ENCODE data around the gene CRHR1. TPM values are rescaled to one million over a fixed set of nuclear protein-coding genes. Genes with fewer than 3 reads are reported as not detected.
"Not testable (repeated sequence)": the region's sequence is repeated elsewhere in the genome, so short reads cannot be mapped to it uniquely, and the experiment has no call there.

CRHR1 gene
- total RNA-seq, 1 donor from 2014 or later = not detected

GRCh38 chr17:45851873-45852272, 67.8 kb downstream of the CRHR1 start:
- Mint-ChIP-seq H3K4me3 (no peak overlapping the region), H3K36me3 (ENCODE audit: low read depth) (no peaks in the 10 kb centered on the region), H3K27ac (no peak overlapping the region), H3K4me1 (peaks cover 4% of the 10 kb centered on the region), H3K27me3 (peaks cover 13% of the 10 kb centered on the region), H3K9me3 (no peaks in the 10 kb centered on the region)
- no peak for DNase-seq
- intact Hi-C loops (cut with micrococcal nuclease) = no loop called here

GRCh38 chr17:45852535-45853297, 68.6 kb downstream of the CRHR1 start:
- Mint-ChIP-seq H3K27me3 (peaks cover 13% of the 10 kb centered on the region), H3K36me3 (ENCODE audit: low read depth) (no peaks in the 10 kb centered on the region), H3K4me3 (no peak overlapping the region), H3K4me1 (peaks cover 4% of the 10 kb centered on the region), H3K27ac (no peak overlapping the region), H3K9me3 (no peaks in the 10 kb centered on the region)
- intact Hi-C loops (cut with micrococcal nuclease) = no loop called here
- DNase-seq = peak; percentile 87

- Mint-ChIP-seq H3K27ac (no peak overlapping the region), H3K4me3 (no peak overlapping the region), H3K4me1 (peaks cover 4% of the 10 kb centered on the region), H3K9me3 (no peaks in the 10 kb centered on the region), H3K36me3 (ENCODE audit: low read depth) (no peaks in the 10 kb centered on the region), H3K27me3 (peaks cover 15% of the 10 kb centered on the region)
- no peak for DNase-seq
- intact Hi-C loops (cut with micrococcal nuclease) = no loop called here
These were observed 70.1 kb downstream of the CRHR1 start for GRCh38 chr17:45854209-45854608.

DNA sequence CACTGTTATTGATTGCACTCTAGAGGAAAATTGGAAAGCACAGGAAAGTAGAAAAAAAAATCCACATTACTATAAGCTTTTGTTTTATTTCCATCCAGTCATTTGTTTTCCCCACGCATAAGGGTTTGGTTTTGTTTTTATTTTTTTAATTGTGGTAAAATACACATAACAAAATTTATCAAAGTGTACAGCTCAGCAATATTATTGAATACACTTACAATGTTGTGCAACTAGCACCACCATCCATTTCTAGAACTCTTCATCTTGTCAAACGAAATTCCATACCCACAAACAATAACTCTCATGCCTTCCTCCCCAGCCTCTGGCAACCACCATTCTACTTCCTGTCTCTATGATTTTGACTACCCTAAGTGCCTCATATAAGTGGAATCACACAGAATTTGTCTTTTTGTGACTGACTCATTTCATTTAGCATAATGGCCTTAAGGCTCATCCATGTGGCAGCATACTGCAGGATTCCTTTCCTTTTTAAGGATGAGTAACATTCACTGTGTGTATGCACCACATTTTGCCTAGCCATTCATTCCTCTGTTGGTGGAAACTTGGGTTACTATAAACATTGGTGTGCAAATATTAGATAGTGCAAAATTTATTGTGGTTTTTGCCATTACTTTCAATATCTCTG, 71.7 kb downstream of the CRHR1 start:
- no peak for DNase-seq
- Mint-ChIP-seq H3K4me3 (no peak overlapping the region), H3K27ac (no peak overlapping the region), H3K4me1 (peaks cover 4% of the 10 kb centered on the region), H3K9me3 (no peaks in the 10 kb centered on the region), H3K27me3 (peaks cover 19% of the 10 kb centered on the region), H3K36me3 (ENCODE audit: low read depth) (no peaks in the 10 kb centered on the region)
- intact Hi-C loops (cut with micrococcal nuclease) = no loop called here

- Mint-ChIP-seq H3K9me3 (no peaks in the 10 kb centered on the region), H3K27ac (no peak overlapping the region), H3K4me1 (no peaks in the 10 kb centered on the region), H3K4me3 (no peak overlapping the region), H3K27me3 (peaks cover 12% of the 10 kb centered on the region), H3K36me3 (ENCODE audit: low read depth) (no peaks in the 10 kb centered on the region)
- intact Hi-C loops (cut with micrococcal nuclease) = no loop called here
- DNase-seq = no peak
These were observed 74.0 kb downstream of the CRHR1 start for GRCh38 chr17:45857977-45858708.

DNA sequence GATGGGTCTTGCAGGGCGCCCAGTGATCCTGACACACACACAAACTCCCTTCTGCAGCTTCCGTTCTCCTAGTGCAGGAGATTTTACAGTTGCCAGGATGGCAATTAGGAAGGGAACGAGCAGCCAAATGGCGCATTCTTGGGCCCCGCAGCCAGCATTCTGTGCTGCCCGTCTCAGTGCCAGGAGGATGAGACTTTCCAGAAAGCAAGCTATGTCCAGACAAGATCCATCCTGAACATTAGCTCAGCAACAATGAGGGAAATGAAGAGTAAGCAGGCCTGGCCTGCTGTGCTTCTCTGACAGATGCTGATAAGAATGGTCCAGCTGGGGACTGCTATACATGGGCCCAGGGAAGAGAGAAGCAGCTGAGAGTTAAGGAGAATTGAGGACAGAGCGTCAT, 77.0 kb downstream of the CRHR1 start:
- no peaks in the 10 kb centered on the region for H3K36me3 Mint-ChIP-seq (ENCODE audit: low read depth)
- intact Hi-C loops (cut with micrococcal nuclease) = no loop called here
- no peak overlapping the region for H3K27ac Mint-ChIP-seq
- no peaks in the 10 kb centered on the region for H3K9me3 Mint-ChIP-seq
- peaks cover 17% of the 10 kb centered on the region for H3K27me3 Mint-ChIP-seq
- no peak overlapping the region for H3K4me3 Mint-ChIP-seq
- H3K4me1 Mint-ChIP-seq = peaks cover 8% of the 10 kb centered on the region
- no peak for DNase-seq

- H3K36me3 Mint-ChIP-seq (ENCODE audit: low read depth); DNase-seq; H3K4me3 Mint-ChIP-seq; H3K27ac Mint-ChIP-seq; H3K9me3 Mint-ChIP-seq; intact Hi-C loops (cut with micrococcal nuclease); H3K4me1 Mint-ChIP-seq: not testable (repeated sequence)
- H3K27me3 Mint-ChIP-seq = peaks cover 19% of the 10 kb centered on the region
These were observed 78.0 kb downstream of the CRHR1 start for GRCh38 chr17:45862127-45862526.

DNA sequence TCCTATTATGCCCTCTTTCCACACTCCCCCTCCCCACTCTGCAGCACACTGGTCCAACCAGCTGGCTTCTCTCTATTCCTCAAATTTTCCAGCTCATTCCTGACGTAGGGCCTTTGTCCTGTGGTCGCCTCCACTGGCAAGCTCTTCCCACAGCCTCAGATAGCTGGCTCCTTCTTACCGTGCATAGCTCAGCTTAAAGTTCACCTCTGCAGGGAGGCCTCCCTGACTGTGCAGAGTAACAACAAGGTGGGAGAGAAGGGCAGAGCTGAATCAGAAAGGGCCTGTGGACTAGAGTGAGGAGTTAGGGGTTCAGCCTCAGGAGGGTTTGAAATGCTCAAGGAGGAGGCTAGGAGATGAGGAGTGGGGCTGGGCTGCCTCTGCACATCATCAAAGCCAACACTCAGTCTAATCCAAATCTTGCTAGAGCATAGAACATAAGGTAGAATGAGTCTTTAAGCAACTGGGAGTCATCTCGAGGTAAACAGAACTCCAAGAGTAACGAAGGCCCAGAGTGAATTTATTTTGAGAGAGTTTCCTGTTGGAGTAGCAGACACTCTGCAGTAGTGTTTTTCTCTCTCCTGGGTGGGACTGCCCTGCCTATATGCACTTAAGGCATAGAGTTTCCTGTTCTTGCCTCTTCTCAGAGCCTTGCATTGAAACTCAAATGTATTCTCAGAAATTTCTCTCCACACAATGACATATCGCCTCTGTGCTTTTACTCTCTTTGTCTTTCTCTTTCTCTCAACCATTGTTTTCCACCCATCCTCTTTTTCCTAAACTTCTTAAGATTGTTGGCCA, 79.9 kb downstream of the CRHR1 start:
- intact Hi-C loops (cut with micrococcal nuclease) = no loop called here
- peaks cover 10% of the 10 kb centered on the region for H3K4me1 Mint-ChIP-seq
- H3K27ac Mint-ChIP-seq = no peak overlapping the region
- H3K9me3 Mint-ChIP-seq = no peaks in the 10 kb centered on the region
- peak; percentile 61 for DNase-seq
- no peaks in the 10 kb centered on the region for H3K36me3 Mint-ChIP-seq (ENCODE audit: low read depth)
- peaks cover 17% of the 10 kb centered on the region for H3K27me3 Mint-ChIP-seq
- no peak overlapping the region for H3K4me3 Mint-ChIP-seq

DNA sequence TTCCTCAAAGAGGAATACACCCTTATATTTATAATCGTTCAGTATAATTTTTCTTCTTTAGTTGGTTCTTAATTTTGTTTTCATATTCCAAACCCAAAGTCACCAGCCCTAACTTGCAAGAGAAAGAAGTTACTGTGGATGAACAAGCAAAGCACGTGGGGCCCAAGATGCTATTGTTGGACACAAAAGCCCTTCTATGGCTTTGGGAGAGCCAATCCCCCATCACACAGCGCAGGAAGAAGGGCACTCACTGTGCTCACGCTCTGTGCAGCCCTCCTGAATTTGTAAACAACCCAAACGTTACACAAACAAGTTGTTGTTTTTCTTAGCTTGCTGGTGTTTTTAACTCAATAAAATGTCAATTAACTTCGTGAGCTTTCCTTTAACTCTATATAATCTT, 83.1 kb downstream of the CRHR1 start:
- intact Hi-C loops (cut with micrococcal nuclease) = no loop called here
- H3K4me3 Mint-ChIP-seq = no peak overlapping the region
- H3K27ac Mint-ChIP-seq = no peak overlapping the region
- no peaks in the 10 kb centered on the region for H3K36me3 Mint-ChIP-seq (ENCODE audit: low read depth)
- peaks cover 14% of the 10 kb centered on the region for H3K27me3 Mint-ChIP-seq
- no peaks in the 10 kb centered on the region for H3K9me3 Mint-ChIP-seq
- peaks cover 20% of the 10 kb centered on the region for H3K4me1 Mint-ChIP-seq
- DNase-seq = no peak

- no peak overlapping the region for H3K4me3 Mint-ChIP-seq
- no peak overlapping the region for H3K27ac Mint-ChIP-seq
- no peaks in the 10 kb centered on the region for H3K9me3 Mint-ChIP-seq
- H3K4me1 Mint-ChIP-seq = peaks cover 20% of the 10 kb centered on the region
- peaks cover 14% of the 10 kb centered on the region for H3K27me3 Mint-ChIP-seq
- no peak for DNase-seq
- H3K36me3 Mint-ChIP-seq (ENCODE audit: low read depth) = no peaks in the 10 kb centered on the region
- intact Hi-C loops (cut with micrococcal nuclease) = no loop called here
These were observed 83.6 kb downstream of the CRHR1 start for GRCh38 chr17:45867702-45868101.

DNA sequence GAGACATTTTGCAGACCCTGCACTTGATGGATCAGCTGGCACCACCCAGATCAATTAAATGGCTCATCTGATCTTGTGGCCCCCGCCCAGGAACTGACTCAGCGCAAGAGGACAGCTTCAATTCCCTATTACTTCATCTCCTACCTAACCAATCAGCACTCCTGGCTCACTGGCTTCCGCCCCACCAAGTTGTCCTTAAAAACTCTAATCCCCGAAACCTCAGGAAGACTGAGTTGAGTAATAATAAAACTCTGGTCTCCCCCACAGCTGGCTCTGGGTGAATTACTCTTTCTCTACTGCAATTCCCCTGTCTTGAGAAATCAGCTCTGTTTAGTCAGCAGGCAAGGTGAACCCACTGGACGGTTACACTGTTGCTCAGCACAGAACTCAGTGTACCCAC, 84.2 kb downstream of the CRHR1 start:
- intact Hi-C loops (cut with micrococcal nuclease) = no loop called here
- peaks cover 20% of the 10 kb centered on the region for H3K4me1 Mint-ChIP-seq
- peaks cover 10% of the 10 kb centered on the region for H3K27me3 Mint-ChIP-seq
- H3K36me3 Mint-ChIP-seq (ENCODE audit: low read depth) = no peaks in the 10 kb centered on the region
- H3K9me3 Mint-ChIP-seq = no peaks in the 10 kb centered on the region
- no peak for DNase-seq
- no peak overlapping the region for H3K27ac Mint-ChIP-seq
- no peak overlapping the region for H3K4me3 Mint-ChIP-seq

DNA sequence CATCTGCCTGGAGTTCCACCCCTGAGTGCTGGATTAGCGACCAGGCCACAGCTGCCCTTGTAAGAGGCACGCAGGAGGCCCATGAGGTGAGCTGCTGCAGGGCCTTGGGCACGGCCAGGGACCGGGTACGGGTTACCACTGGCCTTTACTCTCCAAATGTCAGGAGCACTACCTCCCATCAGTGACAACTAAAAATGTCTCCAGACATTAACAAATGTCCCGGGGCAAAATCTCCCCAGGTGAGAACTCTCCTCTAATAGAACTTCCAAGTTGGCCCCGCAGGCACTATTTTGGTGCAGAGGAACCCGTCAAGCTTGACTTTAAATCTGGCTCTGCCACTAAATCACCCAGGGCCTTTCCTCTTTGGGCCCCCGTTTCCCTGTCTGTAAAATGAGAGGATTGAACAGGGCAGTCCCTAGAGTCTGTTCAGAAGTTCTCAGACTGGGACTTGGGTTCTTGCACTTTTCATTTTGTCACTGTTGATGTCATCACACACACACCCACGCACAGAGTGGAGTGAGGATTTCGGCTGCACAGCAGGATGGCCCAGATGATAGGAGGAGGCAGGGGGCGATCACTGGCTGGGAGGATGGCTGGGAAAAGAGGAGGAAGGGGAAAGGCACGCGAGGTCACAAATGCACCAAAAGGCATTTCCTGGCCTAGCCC, 85.7 kb downstream of the CRHR1 start:
- DNase-seq = no peak

GRCh38 chr17:45870342-45870974, 86.3 kb downstream of the CRHR1 start:
- H3K9me3 Mint-ChIP-seq = no peaks in the 10 kb centered on the region

More for the DNA sequence above, 85.7 kb downstream of the CRHR1 start:
- Mint-ChIP-seq H3K4me1 (peaks cover 17% of the 10 kb centered on the region), H3K27me3 (peaks cover 10% of the 10 kb centered on the region), H3K36me3 (ENCODE audit: low read depth) (no peaks in the 10 kb centered on the region), H3K9me3 (no peaks in the 10 kb centered on the region), H3K27ac (no peak overlapping the region), H3K4me3 (no peak overlapping the region)
- intact Hi-C loops (cut with micrococcal nuclease) = no loop called here

More at GRCh38 chr17:45870342-45870974, 86.3 kb downstream of the CRHR1 start:
- H3K4me3 Mint-ChIP-seq = no peak overlapping the region
- H3K27ac Mint-ChIP-seq = no peak overlapping the region
- H3K27me3 Mint-ChIP-seq = peaks cover 8% of the 10 kb centered on the region
- intact Hi-C loops (cut with micrococcal nuclease) = no loop called here
- DNase-seq = no peak
- peaks cover 17% of the 10 kb centered on the region for H3K4me1 Mint-ChIP-seq
- H3K36me3 Mint-ChIP-seq (ENCODE audit: low read depth) = no peaks in the 10 kb centered on the region

All from activated CD4-positive, alpha-beta T cell treated with anti-CD3 and anti-CD28 coated beads, Interleukin-2, amount 10 ng/mL, durations not matched to agents 24 days and 14 days (primary cell).